ENCODE data around the gene KRTCAP2. TPM values are rescaled to one million over a fixed set of nuclear protein-coding genes. Genes with fewer than 3 reads are reported as not detected.

The KRTCAP2 gene
- total RNA-seq, 1 experiment from 2014 or later = 128 TPM

DNA sequence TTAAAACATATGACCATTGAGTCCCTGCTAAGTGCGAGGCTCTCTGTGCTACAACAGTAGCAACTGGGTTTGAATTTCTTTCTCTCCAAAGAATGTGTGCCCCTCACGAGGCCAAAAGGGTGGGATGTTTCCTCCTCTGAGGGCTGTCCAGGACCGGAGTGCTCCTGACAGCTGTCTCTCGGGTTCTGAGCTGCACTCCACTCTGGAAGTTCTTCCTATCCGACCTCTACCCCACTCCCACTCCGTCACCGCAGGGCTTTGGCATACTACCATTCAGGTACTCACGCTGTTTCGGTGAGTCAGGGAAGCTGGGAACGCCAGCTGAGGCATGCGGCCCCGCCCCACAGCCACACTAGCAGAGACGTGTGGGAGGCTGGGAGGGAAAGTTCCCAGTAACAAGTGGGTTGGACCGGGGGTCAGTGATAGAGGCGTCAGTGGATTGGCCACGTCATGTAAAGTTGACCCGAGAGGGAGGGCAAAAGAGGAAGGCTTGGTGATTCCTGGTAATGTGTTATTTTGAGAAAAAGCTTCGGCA lies 38.2 kb downstream of the KRTCAP2 start:
- peak; percentile 96 for DNase-seq (ENCODE audit: low spot score)

DNA sequence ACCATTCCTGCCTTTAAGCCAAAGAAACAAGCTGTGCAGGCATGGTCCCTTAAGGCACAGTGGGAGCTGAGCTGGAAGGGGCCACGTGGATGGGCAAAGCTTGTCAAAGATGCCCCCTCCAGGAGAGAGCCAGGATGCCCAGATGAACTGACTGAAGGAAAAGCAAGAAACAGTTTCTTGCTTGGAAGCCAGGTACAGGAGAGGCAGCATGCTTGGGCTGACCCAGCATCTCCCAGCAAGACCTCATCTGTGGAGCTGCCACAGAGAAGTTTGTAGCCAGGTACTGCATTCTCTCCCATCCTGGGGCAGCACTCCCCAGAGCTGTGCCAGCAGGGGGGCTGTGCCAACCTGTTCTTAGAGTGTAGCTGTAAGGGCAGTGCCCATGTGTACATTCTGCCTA lies 38.8 kb downstream of the KRTCAP2 start:
- no peak for DNase-seq (ENCODE audit: low spot score)

GRCh38 chr1:155133799-155134281 lies 39.3 kb downstream of the KRTCAP2 start:
- DNase-seq (ENCODE audit: low spot score) = no peak

DNA sequence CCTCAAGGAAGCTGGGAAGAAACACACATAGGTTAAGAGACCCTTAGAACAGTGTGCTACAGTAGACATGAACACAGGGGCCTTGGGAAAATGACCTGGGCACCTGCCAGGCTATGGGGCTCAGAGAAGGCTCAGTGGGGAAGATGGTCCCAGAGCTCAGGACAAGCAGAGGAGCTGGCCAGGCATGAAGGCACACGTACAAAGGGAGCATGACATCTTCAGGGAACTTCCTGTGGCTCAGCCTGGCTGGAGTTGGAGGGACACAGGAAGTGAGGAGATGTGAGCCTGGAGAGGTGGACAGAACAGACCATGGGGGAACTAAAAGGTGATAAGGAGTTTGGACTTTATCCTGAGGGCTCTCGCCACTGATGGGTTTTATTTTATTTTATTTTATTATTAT lies 41.2 kb downstream of the KRTCAP2 start:
- no peak for DNase-seq (ENCODE audit: low spot score)

DNA sequence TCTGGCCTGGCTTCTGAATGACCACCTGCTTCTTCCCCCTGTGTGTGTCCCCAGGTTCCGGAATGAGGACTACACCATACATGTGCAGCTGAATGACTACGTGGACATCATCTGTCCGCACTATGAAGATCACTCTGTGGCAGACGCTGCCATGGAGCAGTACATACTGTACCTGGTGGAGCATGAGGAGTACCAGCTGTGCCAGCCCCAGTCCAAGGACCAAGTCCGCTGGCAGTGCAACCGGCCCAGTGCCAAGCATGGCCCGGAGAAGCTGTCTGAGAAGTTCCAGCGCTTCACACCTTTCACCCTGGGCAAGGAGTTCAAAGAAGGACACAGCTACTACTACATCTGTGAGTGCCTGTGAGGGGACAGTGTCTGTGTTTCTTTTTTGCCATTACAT lies 41.8 kb downstream of the KRTCAP2 start:
- no peak for DNase-seq (ENCODE audit: low spot score)

- DNase-seq (ENCODE audit: low spot score) = no peak
Observed at GRCh38 chr1:155130272-155131006, 42.7 kb downstream of the KRTCAP2 start.

- peak; percentile 80 for DNase-seq (ENCODE audit: low spot score)
Observed at GRCh38 chr1:155128755-155129473, 44.2 kb downstream of the KRTCAP2 start.

DNA sequence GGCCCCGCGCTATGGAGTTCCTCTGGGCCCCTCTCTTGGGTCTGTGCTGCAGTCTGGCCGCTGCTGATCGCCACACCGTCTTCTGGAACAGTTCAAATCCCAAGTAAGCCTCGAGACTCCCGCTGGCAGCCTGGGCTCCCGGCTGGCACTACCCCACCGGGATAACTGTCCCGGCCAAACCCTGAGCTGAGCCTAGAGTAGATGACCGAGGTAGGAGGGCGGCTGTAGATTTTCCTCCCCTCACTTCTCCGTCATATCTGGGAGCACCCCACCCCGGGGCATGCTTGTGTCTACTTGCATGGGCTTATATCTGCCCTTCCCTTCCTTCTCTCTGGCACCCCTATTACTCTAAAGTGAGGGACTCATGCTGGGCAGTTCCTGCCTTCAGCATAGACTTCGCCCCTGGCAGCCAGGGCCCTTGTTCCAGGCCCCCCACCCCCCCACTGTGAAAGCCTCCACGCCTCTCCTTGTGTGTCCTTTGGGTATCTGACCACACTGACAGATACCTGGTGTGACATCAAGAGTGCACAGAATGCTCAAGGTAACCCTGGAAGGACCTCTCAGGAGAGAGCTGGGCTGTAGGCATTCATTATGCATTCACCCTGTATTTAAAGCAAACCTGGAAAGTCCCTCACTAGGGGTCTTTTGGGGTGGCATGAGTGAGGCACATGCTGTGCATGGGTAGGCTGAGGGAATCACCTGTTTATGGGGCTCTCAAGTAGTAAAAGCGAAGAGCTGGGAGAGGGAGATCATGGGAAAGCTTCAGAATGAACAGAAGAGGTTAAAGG lies 44.9 kb downstream of the KRTCAP2 start:
- DNase-seq (ENCODE audit: low spot score) = no peak

DNA sequence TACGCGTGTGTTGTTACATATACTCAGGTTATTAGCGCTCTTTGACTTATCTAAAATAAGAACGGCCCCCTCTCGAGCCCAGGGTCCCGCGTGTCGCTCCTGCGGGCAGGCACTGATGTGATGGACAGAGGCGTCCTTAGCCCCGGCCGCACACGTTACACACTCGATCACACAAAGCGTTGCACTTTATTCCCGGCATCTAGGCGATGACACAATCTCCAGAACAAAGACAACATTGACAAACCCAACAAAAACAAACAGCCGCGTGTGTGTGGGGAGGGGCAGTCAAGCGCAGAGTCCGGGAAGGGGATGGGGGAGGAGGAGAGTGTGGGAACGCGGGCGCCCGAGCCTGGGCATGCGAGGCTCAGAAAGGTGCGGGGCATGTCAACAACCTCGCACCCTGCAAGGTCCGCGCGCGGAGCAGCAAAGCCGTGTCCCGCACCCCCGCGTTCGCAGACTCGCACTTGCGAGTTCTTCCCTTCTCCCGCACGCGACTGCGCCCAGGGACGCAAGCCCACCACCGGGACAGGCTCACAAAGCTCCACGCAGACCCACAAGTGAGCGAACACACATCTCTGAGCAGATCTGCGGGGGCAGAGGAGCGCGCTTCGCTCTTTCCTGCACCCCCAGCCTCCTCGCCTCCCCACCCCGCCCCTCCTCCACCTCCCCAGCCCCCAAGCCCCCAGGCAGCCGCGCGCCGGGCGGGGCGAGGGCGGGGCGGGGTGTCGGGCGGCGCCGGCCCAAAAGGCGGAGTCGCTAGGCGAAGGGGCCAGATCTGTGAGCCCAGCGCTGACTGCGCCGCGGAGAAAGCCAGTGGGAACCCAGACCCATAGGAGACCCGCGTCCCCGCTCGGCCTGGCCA lies 45.8 kb downstream of the KRTCAP2 start, which contains the start of gene EFNA1:
TSS of gene EFNA1 (plus strand) at position 772 of the 862 bp plus-strand sequence. CDS start 102 bp downstream, outside the sequence.
- peak; percentile 79 for DNase-seq (ENCODE audit: low spot score)

GRCh38 chr1:155126556-155127104 lies 46.5 kb downstream of the KRTCAP2 start:
- peak; percentile 52 for DNase-seq (ENCODE audit: low spot score)

DNA sequence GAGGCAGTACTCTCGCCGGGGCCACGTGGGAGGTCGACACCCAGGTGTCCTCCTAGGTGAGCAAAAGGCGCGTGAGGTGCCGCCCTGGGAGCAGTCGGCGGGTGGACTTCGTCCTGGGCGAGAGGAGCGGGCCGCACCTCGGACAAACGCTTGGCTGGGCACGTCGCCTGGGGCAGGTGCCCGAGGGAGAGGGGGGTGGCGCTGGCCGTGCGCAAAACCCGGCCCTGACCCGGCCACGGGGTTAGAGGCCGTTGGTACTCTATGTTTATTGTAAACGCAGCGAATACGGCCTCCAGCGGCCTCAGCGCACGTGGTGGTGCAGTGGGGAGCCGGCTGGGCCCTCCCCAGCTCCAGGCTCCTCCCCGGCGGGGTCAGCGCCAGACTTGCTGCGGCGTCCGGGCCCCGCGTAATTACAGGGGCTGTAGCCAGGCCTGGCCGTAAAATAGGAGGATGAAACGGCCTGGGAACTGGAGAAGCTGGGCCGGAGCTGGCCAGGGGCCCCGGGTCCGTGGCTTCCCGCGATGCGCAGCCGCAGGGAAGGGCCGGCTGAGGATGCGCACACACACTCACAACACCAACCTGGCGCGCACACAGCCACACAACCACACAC lies 47.1 kb downstream of the KRTCAP2 start:
- DNase-seq (ENCODE audit: low spot score) = peak; percentile 76

- no peak for DNase-seq (ENCODE audit: low spot score)
Observed at GRCh38 chr1:155125511-155125945, 47.6 kb downstream of the KRTCAP2 start.

DNA sequence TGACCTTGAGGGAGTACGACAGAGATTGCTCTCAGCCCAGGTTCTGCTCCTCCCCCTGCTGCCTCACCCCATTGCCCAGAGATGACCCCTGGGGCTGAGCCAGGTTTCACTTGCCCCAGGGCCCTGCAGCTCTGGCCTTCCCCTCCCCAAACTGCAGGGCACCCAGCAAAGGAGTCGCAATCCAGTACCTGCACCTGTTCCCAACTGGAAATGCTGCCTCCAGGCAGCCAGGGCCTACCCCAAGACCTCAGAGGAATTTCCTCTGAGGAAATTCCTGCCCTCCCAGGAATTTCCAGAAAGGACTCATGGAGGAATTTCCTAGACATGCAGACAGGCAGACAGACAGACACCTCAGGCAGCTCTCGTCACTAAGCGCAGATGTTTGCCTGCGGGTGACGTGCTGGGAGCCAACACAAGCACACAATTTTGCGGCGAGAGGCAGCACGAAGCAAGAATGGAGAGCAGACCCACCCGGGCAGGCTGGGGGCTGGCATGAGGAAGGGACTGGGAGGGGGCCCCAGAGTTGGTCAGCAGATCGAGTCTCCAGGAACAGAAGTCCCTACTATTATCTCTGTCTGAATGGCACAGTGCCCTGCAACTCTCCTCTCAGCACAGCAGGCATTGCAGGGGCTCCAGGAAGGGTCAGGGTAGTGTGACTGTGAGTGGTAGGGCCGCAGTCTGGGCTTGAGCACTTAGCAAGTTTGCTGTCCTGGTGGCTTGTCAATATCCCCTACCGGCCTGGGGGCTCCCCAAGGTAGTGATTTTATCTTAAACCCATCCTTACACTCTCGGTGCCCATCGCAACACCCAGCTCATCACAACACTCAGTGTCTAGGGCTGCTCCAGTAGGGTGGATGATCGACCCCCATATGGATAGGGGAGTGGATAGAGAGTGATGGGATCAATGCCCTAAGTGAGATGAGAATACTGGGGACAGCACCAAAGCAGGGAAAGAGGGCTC lies 48.3 kb downstream of the KRTCAP2 start:
- DNase-seq (ENCODE audit: low spot score) = no peak

DNA sequence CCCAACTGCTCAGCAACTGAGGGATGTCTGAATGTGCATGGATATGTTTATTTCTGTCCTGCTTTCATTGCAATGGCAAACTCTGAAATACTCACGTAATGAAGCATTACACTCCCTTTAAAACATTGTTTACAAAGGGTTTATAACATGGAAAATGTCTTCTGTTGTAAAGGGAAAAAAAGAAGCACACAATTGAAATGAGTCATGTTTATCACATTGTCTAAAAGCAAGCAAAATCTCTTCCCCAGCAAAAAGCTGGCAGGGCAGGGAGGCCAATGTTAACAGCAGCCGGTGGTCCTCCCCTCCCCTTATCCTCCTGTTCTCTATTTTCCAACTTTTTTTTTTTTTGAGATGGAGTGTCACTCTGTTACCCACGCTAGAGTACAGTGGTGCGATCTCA lies 49.3 kb downstream of the KRTCAP2 start:
- DNase-seq (ENCODE audit: low spot score) = no peak

- no peak for DNase-seq (ENCODE audit: low spot score)
Observed at GRCh38 chr1:155122308-155122707, 50.8 kb downstream of the KRTCAP2 start.

GRCh38 chr1:155121249-155121648 lies 51.9 kb downstream of the KRTCAP2 start:
- no peak for DNase-seq (ENCODE audit: low spot score)

DNA sequence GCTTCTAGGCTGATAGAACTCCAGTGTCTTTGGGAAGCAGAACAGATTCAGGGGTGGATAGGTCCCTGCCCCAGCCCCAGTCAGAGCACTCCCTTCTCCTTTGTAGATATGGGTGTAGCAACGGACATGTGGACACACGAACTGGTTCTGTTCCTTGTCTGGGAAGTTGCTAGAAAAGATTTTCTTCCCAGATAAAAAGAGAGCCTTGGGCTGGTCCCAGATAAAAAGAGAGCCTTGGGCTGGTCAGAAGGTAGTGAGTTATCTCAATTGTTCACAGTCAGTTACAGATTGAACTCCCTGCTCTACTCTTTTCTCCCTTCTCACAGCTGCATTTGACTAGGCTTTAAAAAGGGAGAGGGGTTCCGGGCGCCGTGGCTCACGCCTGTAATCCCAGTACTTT lies 52.9 kb downstream of the KRTCAP2 start:
- peak; percentile 26 for DNase-seq (ENCODE audit: low spot score)

All from HT-29 (cell line).